Measurements from ENCODE around the gene RNU1-2.
"Not testable (repeated sequence)": the region's sequence is repeated elsewhere in the genome, so short reads cannot be mapped to it uniquely, and the experiment has no call there.

RNU1-2 gene

DNA sequence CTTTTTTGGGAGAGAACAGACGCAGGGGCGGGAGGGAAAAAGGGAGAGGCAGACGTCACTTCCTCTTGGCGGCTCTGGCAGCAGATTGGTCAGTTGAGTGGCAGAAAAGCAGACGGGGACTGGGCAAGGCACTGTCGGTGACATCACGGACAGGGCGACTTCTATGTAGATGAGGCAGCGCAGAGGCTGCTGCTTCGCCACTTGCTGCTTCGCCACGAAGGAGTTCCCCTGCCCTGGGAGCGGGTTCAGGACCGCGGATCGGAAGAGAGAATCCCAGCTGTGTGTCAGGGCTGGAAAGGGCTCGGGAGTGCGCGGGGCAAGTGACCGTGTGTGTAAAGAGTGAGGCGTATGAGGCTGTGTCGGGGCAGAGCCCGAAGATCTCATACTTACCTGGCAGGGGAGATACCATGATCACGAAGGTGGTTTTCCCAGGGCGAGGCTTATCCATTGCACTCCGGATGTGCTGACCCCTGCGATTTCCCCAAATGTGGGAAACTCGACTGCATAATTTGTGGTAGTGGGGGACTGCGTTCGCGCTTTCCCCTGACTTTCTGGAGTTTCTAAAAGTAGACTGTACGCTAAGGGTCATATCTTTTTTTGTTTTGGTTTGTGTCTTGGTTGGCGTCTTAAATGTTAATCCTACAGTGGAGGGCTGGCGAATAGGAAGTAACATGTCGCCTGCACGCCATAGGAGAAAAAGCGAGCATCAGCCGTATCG lies at the start of gene RNU1-2:
Gene RNU1-2 (plus strand): TSS at position 383 of the 718 bp plus-strand sequence.
- peak; percentile 74 for DNase-seq (ENCODE audit: low read depth)

- DNase-seq (ENCODE audit: low read depth), result not testable (repeated sequence)
Observed at GRCh38 chr1:16856201-16856600, 39.6 kb upstream of the RNU1-2 start.

DNA sequence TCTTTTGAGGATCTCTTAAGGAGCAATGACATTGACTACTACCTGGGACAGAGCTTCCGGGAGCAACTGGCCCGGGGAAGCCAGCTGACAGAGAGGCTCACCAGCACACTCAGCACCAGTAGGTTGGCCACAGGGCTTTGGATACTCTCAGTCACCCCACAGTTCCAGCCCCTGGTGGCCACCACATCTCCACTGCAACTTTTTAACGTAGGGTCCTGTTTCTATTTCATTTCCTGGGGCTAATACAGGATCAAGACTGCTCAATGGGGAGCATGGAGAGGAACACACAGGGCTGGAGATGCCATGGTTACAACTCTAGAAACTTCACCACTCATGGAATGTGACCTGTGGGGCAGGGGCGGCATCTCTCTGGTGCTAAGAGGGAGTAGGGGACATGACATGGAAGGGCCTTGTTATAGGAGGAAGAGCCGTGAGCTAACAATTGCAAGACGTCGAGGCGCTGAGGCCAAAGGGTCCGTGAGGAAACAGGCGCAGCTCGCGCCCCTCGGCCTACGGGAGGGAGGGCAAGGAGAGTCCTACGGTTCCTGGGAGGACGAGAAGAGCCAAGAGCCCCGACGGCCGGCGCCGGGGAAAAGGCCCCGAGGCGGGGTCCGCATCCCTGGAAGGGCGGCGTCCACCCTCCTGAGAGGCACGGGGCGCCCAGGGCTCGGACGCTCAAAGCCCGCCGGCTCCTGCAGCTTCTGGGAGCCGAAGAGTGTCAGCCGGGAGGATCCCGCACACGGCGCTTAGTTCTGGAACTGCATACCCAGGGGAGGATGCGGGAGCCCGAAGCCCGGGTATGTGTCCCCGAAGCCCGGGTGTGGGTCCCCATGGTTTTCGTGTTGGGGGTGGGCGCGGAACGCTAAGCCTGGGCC lies 36.4 kb upstream of the RNU1-2 start:
- not testable (repeated sequence) for DNase-seq (ENCODE audit: low read depth)

DNA sequence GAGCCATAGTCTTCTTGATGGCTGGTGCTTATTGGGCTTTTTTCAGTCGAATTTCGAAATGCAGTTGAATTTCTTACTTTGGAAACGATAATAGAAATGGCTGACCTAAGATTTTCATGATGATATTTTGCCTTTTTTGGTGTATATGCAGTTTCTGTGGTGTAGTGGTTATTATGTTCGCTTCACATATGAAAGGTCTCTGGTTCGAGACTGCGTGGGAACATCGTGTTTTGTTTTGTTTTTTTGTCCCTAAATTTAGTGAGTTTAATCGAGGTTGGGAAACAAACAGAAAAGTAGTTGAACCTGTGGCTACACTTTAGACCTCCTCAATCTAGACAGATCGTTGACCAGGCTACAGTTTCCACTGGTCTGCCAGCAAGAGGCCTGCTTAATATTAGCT lies 35.7 kb upstream of the RNU1-2 start:
- not testable (repeated sequence) for DNase-seq (ENCODE audit: low read depth)

DNA sequence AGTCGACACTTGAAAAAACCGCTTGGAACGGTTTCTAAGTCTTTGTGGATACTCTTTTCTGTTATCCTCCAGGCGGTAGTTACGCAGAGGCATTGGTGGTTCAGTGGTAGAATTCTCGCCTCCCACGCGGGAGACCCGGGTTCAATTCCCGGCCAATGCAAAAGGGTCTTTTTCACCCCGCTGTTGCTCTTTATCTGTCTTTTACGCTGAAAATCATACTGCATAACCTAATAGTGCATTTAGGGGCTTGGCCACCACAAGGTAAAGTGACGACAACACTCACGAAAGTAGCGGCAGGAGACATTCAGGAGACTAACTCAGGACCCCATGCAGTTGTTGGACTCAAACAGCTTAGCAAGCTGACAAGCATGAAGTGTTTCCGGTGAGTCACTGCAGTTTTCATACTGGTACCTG lies 33.9 kb upstream of the RNU1-2 start:
- not testable (repeated sequence) for DNase-seq (ENCODE audit: low read depth)

DNA sequence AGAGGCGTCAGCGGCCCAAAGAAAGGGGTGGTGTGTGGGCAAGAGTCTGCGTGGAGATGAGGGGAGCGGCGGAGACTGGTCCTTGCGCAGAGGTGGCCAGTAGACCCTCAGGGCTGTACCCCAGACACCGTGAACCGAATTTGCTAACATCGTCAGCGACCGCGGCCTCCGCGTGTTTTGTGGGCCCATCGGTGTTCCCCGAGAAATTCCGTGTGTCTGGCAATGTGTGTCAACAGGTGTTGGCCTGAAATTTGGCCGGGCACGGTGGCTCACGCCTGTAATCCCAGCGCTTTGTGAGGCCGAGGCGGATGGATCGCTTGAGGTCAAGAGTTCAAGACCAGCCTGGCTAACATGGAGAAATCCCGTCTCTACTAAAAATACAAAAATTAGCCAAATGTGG lies 33.4 kb upstream of the RNU1-2 start:
- not testable (repeated sequence) for DNase-seq (ENCODE audit: low read depth)

GRCh38 chr1:16863024-16863423 lies 32.8 kb upstream of the RNU1-2 start:
- DNase-seq (ENCODE audit: low read depth), result not testable (repeated sequence)

DNA sequence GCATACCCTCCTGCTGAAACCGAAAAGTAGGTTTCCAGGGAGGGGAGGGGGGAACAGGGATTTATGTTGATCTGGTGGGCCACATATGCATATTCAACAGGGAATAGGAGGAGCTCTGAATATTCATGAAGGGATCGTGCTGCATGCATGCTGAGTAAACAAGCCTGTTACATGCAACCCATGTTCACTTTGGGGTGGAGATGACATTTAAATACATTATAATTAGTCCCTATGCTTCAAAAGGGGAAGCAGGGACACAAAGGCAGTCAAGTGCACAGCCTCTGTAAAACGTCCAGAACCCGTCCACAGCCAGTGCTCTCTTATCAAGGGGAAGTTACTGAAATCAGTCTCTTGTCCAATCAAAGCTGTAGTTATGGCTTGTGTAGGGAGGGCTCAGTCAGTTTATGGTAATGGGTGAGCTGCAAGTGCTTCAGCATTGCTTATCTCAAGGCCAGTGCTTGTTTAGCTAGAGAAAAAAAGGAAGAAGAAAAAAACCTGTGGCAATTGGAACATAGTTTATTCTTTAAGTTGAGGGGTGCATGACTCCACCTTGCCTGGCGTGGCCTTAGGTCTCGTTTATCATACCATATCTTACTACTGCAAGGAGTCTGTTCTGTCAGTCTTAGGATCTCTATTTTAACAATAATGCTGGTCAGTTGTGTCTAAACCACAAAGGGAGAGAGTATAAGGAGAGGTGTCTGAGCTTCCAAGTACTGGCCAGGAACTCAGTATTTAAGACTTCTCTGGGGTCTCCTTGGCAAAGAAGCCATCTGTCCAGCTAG lies 28.7 kb upstream of the RNU1-2 start:
- DNase-seq (ENCODE audit: low read depth), result not testable (repeated sequence)

DNA sequence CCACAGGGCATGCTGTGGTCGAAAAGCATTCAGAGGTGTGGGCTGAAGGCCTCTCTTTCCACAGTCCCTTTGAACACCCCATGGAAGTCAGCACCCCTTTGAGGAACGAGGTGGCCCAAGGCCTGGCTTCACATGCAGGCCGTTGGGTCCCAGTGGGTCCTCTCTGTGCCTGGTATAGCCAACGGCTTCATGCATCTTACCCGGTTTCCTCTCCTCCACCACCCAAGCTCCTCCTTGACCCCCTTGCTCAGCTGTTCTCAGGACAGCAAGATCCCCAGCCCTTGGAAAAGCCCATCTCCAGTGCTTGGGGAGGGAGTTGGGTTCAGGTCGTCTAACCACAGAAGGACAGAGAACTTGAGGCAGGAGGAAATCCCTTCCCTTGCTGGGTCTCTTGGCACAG lies 27.0 kb upstream of the RNU1-2 start:
- not testable (repeated sequence) for DNase-seq (ENCODE audit: low read depth)

DNA sequence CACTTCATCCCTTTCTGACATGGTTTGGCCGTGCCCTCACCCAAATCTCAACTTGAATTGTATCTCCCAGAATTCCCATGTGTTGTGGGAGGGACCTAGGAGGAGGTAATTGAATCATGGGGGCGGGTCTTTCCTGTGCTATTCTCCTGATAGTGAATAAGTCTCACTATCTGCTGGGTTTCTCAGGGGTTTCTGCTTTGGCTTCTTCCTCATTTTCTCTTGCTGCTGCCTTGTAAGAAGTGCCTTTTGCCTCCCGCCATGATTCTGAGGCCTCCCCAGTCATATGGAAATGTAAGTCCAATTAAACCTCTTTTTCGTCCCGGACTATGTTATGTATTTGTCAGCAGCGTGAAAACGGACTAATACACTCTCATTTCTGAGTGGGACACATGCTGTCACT lies 25.8 kb upstream of the RNU1-2 start:
- not testable (repeated sequence) for DNase-seq (ENCODE audit: low read depth)

- not testable (repeated sequence) for DNase-seq (ENCODE audit: low read depth)
Observed at GRCh38 chr1:16871171-16871570, 24.6 kb upstream of the RNU1-2 start.

DNA sequence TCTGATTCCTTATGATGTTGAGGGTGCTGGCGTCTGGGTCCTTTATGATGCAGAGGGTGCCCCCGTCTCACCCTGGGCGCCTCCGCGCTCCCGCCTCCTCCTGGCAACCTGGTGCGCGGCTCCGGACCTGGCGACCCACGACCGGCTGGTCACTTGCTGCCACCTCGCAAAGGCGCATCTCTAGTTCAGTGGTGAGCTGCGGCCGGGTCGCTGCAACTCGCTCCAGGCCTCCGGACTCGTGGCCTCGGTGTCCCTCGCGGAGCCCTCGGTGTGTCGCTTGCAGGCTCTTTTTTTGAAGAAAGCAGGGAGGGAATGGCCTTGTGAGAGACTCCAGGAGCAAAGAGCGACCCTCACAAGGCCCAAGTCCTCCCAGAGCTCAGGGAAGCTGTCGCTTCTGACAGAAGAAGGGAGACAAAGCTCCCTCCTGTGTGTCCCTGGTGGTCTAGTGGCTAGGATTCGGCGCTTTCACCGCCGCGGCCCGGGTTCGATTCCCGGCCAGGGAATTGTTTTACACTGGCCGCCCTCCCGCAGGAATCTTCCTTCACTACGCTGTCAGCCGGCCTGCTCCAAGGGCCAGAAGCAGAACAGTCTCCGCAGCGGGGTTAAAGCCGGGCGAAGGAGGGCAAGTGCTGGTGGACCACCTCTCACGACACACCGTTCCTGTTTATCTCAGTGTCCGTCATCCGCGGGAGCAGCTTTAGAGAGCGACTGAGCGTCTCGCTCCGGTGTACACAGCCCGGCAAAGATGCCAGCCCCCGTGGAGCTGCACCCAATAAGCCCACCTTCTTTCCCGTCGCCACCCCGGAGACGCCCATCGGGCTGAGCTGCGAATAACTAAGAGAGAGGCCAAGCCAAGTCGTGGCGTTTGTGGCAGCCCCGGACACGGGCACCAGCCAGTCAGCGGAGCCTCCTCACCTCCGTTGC lies 23.4 kb upstream of the RNU1-2 start:
- DNase-seq (ENCODE audit: low read depth), result not testable (repeated sequence)

GRCh38 chr1:16873076-16873879 lies 22.5 kb upstream of the RNU1-2 start:
- peak; percentile 44 for DNase-seq (ENCODE audit: low read depth)

DNA sequence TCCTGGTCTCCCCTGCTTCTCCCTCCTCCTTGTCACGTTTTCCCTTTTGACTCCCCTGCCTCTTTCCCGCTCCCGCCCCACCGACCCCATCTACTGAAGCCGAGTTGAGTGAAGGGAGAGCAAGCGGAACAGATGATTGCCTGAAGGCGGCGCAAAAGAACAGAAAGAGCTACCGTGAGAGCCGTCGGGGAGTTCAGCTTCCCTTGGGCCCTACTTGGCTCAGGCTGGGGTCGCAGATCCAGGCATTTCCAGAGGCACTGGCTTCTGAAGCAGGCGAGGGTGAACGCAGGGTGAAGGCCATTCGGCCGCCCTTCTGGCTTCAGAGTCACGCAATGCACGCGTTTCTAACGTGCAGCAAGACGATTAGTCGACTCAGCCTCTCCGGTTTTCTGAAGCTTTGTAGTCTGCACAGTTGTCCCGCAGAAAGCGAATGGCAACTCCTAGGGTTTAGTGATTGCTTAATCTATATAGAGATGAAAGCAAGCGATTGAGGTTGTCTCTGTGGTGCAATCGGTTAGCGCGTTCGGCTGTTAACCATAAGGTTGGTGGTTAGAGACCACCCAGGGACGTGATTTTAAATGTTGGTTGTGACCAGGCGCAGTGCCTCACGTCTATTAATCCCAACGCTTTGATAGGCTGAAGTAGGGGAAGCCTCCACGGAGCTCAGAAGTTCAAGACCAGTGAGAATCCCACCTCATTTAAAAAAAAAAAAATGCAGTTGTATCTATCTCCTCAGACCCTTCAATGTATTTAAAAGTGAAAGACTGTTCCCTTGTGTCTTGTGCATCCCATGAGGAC lies 20.6 kb upstream of the RNU1-2 start:
- DNase-seq (ENCODE audit: low read depth), result not testable (repeated sequence)

- not testable (repeated sequence) for DNase-seq (ENCODE audit: low read depth)
Observed at GRCh38 chr1:16881742-16882141, 14.0 kb upstream of the RNU1-2 start.

GRCh38 chr1:16882986-16883385 lies 12.8 kb upstream of the RNU1-2 start:
- no peak for DNase-seq (ENCODE audit: low read depth)

GRCh38 chr1:16884487-16884886 lies 11.3 kb upstream of the RNU1-2 start:
- not testable (repeated sequence) for DNase-seq (ENCODE audit: low read depth)

DNA sequence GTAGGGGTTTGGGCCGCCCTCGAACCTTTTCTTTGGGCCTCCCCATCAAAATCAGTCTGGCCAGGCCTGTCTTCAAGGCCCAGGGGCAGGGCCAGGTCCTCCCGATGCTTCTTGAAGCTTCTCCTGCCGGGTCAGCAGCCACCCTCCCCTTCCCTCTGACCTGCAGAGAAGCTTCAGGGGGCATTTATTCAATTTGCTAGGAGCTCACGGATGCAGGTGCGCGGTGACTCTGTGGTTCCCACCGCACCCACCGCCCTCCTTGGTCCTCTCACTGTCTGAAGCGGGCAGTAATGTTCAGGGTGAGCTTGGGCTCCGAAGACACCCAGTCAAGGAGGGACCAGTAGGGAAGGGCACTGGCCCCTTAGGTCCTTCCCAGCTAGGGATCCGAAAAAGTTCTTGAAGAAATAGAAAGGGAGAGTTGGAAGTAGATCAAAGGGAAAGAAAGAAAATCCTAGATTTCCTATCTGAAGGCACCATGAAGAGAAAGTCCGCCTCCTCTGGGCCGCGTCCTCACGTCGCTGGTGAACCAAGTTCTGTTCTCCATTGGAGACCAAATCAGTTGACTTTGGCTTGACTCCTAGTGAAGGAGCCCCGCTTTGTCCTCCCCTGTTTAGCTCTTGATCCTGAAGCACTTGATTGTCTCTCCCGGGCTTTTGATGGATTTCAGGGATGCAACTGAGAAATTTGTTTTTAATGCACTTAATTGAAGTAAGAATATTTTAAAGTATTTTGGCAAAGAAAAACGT lies 8.7 kb upstream of the RNU1-2 start:
- no peak for DNase-seq (ENCODE audit: low read depth)

All from activated T-helper 1 cell treated with Interleukin-2 at 50 U/mL for 16 hours (primary cell).